Lung microvascular endothelial cell (primary cell): ENCODE measurements around the gene OR52E8. TPM values are rescaled to one million over a fixed set of nuclear protein-coding genes. Genes with fewer than 3 reads are reported as not detected.

Experiments used
- DNase-seq, 2 donors: peaks; one replicate each; pipeline versions ENCODE4 v3.0.0 to v3.0.0-alpha.2; 2010; ENCODE audit warnings: low read depth in 2 of 2
- total RNA-seq: library from RNA; depleted of rRNA; stranded (reverse); fragments of >200 nt; gene quantifications from 2 replicates; pipeline ENCODE4 v1.2.1, GENCODE V29; 2014

The OR52E8 gene
- total RNA-seq, 1 donor from 2014 or later: not detected

DNA sequence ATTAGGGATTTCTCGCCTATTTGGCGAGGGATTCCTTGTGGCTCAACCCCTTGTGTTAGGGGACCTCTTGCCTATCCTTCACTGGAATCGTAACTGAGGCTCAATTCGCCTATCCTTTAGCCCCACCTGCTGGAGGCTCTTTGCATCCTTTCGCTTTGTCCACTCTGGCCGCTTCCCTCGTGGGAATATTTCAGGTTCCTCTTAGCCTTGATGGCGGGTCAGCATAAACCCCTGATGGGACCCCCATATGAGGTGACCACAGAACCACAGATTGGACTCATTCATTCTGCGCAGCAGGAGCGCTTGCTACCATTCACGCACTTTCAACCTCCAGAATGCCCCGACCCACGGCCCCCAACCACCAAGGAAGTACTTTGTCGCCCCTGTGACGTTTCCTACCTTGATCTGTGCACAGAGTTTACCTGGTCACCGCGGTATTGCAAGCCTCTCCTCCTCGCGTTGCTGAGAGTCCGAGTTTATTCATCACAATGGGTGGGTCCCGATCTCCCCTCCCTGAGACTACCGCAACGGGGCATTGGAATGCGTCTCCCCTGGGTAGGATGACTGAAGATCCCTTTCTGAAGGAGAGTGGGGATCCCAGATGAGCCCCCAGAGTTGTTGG, 48.9 kb downstream of the OR52E8 start, which contains the start of gene OR52N2:
Gene OR52N2 (plus strand): TSS at position 425 of the 622 bp plus-strand sequence. CDS start 11,412 bp downstream, outside the sequence.
- peak; percentile 69 to 79 for DNase-seq

GRCh38 chr11:5807580-5807979, 49.9 kb downstream of the OR52E8 start:
- DNase-seq: no peak

Other genes with a start within 250 kb of the OR52E8 start
- 8.5 and 9.4 TPM in 2 replicates for gene TRIM34, start 232.7 kb downstream of the OR52E8 start, total RNA-seq
- gene TRIM5, start 172.6 kb downstream of the OR52E8 start, total RNA-seq: 46.4 and 75.4 TPM in 2 replicates
- 47.0 and 66.9 TPM in 2 replicates for gene TRIM22, start 167.9 kb downstream of the OR52E8 start, total RNA-seq
- gene OR56B1, start 121.2 kb downstream of the OR52E8 start, total RNA-seq: not detected in 2 replicates
- not detected in 2 replicates for gene OR52N4, start 103.4 kb downstream of the OR52E8 start, total RNA-seq
- not detected in 2 replicates for gene OR52N5, start 74.3 kb downstream of the OR52E8 start, total RNA-seq
- not detected in 2 replicates for gene OR52N1, start 66.4 kb downstream of the OR52E8 start, total RNA-seq
- gene OR52N2, start 48.8 kb downstream of the OR52E8 start, total RNA-seq: not detected in 2 replicates
- gene OR52E6, start 15.8 kb downstream of the OR52E8 start, total RNA-seq: not detected in 2 replicates
- gene OR52E4, start 22.9 kb upstream of the OR52E8 start, total RNA-seq: not detected in 2 replicates
- gene OR52E5, start 35.5 kb upstream of the OR52E8 start, total RNA-seq: not detected in 2 replicates
- not detected in 2 replicates for gene OR56A3, start 84.6 kb upstream of the OR52E8 start, total RNA-seq
- not detected in 2 replicates for gene OR56A5, start 110.8 kb upstream of the OR52E8 start, total RNA-seq
- gene OR52L1, start 129.3 kb upstream of the OR52E8 start, total RNA-seq: not detected in 2 replicates
- gene OR56A4, start 149.3 kb upstream of the OR52E8 start, total RNA-seq: not detected in 2 replicates
- not detected in 2 replicates for gene OR56A1, start 173.1 kb upstream of the OR52E8 start, total RNA-seq
- gene OR56B4, start 250.0 kb upstream of the OR52E8 start, total RNA-seq: not detected in 2 replicates